ENCODE measurements around the gene EGLN1.
A peak's percentile ranks its signal among the peaks of the same experiment; 100 is the strongest.

EGLN1 gene

GRCh38 chr1:231395076-231395997, 26.8 kb downstream of the EGLN1 start:
- peak; percentile 92 for DNase-seq

- no peak for DNase-seq
Measured at GRCh38 chr1:231393668-231394067, 28.4 kb downstream of the EGLN1 start.

GRCh38 chr1:231392389-231393131, 29.5 kb downstream of the EGLN1 start:
- no peak for DNase-seq

GRCh38 chr1:231390071-231390470, 32.0 kb downstream of the EGLN1 start:
- peak; percentile 58 for DNase-seq

- DNase-seq: peak; percentile 31
Measured at GRCh38 chr1:231387770-231388669, 34.1 kb downstream of the EGLN1 start.

- no peak for DNase-seq
Measured at GRCh38 chr1:231386466-231386865, 35.6 kb downstream of the EGLN1 start.

- no peak for DNase-seq
Measured at GRCh38 chr1:231385416-231385748, 36.7 kb downstream of the EGLN1 start.

- no peak for DNase-seq
Measured at GRCh38 chr1:231384696-231385415, 37.2 kb downstream of the EGLN1 start.

- no peak for DNase-seq
Measured at GRCh38 chr1:231383159-231383860, 38.8 kb downstream of the EGLN1 start.

- no peak for DNase-seq
Measured at GRCh38 chr1:231382426-231382825, 39.7 kb downstream of the EGLN1 start.

GRCh38 chr1:231381729-231382128, 40.4 kb downstream of the EGLN1 start:
- DNase-seq: no peak

GRCh38 chr1:231376875-231377549, 45.1 kb downstream of the EGLN1 start:
- no peak for DNase-seq

GRCh38 chr1:231376101-231376500, 46.0 kb downstream of the EGLN1 start:
- no peak for DNase-seq

- no peak for DNase-seq
Measured at GRCh38 chr1:231374394-231374793, 47.7 kb downstream of the EGLN1 start.

GRCh38 chr1:231372501-231372900, 49.6 kb downstream of the EGLN1 start:
- no peak for DNase-seq

- DNase-seq: no peak
Measured at GRCh38 chr1:231369282-231369681, 52.8 kb downstream of the EGLN1 start.

GRCh38 chr1:231364192-231364591, 57.9 kb downstream of the EGLN1 start:
- no peak for DNase-seq

GRCh38 chr1:231363624-231364023, 58.5 kb downstream of the EGLN1 start:
- no peak for DNase-seq

- DNase-seq: no peak
Measured at GRCh38 chr1:231362325-231362724, 59.8 kb downstream of the EGLN1 start.

- peak; percentile 84 for DNase-seq
Measured at GRCh38 chr1:231359113-231359512, 63.0 kb downstream of the EGLN1 start.

- DNase-seq: peak; percentile 68
Measured at GRCh38 chr1:231357831-231358354, 64.2 kb downstream of the EGLN1 start.
